LNCaP clone FGC (cell line): ENCODE data around the gene TMCC3.
A peak's percentile ranks its signal among the peaks of the same experiment; 100 is the strongest.

Experiments
- DNase-seq: peaks from one replicate; pipeline ENCODE4 v3.0.0-alpha.2; 2011; ENCODE audit warnings: low read depth
- H3K4me3 ChIP-seq: 2 replicates; pipeline ENCODE4 v1.5.1; 2011; ENCODE audit warnings: mild to moderate bottlenecking, low read depth, low read length, control low read depth
- TF ChIP-seq, protein P1 (sequence below): IDR thresholded peaks from 2 replicates; pipeline ENCODE4 v1.5.1; 2012; ENCODE audit warnings: mild to moderate bottlenecking; ENCODE audit not compliant: control insufficient read depth, insufficient read depth; ENCODE audit errors: extremely low read depth

TMCC3 gene

DNA sequence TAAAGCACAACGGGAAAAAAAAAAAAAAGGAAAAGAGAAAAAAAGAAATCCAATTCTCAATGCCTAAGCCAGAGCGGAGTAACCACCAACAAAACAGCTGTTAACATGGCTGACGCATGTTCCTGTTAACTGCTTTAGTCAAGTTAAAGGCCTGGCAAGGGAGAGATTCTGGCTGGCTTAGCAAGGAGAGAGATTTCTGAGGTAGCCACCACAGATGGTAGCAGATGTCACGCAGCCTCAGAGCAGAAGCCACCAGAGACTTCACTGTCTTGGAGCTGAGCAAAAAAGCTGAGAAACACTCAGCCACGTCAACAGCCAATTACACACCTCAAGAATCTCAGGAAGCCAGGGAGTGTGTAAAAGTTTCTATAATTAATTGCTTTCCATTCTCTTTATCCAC, 87.1 kb downstream of the TMCC3 start:
- DNase-seq: no peak
- H3K4me3 ChIP-seq: no peak overlapping the region
- TF ChIP-seq, protein P1, sequence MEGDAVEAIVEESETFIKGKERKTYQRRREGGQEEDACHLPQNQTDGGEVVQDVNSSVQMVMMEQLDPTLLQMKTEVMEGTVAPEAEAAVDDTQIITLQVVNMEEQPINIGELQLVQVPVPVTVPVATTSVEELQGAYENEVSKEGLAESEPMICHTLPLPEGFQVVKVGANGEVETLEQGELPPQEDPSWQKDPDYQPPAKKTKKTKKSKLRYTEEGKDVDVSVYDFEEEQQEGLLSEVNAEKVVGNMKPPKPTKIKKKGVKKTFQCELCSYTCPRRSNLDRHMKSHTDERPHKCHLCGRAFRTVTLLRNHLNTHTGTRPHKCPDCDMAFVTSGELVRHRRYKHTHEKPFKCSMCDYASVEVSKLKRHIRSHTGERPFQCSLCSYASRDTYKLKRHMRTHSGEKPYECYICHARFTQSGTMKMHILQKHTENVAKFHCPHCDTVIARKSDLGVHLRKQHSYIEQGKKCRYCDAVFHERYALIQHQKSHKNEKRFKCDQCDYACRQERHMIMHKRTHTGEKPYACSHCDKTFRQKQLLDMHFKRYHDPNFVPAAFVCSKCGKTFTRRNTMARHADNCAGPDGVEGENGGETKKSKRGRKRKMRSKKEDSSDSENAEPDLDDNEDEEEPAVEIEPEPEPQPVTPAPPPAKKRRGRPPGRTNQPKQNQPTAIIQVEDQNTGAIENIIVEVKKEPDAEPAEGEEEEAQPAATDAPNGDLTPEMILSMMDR: no peak

DNA sequence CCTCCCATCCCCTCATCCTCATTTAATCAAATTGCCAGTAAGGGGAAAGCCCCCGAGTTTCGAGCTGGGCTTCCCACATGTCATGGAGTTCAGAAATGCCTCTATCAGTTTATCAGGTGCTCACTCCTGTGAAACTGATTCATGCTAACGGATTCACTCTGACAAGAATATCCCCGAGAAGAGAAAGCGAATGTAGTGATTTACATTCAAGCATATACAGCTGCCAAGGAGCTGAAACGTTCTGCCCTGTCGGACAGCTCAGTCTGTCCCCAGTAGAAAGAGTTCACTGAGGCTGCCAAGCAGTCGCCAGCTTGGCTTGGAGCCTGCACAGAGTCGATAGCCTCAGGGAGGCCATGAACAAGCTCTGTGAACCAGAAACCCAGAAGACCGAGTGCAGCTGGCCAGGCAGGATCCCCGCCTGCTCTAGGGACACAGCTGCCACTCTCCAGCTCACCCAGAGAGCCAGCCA, 88.4 kb downstream of the TMCC3 start:
- H3K4me3 ChIP-seq: no peak overlapping the region
- TF ChIP-seq, protein P1: no peak
- DNase-seq: peak; percentile 80

DNA sequence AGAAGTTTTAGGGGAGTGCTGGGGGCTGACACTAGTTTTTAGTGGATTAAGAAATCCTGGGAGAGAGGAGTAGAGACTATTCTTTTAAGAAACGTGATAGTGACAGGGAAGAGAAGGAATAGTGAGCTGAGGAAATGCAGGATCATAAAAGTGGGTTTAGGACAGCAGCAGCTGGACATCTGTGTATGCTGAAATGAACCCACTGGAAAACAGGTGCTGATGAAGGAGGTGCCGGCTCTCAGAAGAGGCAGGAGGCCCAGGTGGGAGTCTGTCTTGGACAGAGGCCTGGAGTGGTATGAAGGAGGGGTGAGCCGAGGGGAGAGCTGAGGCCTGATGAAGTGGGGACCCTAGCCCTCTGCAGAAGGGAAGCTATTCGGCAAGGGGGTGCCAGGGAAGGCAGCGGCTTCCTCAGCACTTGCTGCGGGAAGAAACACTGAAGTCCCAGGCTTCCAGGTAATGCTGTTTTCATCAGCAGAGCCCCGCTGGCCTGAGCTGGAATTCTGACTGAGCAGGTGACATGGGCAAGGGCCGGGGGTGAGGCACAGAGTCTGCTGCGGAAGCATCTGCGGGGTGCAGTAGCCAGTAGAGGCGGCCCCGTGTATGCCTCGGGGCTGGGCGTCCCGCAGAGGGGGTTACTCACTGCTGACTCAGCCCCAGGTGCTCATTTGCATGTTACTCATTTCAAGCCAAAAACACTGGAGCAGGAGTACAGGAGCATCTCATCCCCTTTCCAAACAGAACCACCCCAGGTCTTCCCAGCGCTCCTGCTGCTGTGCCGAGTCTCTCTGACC, 89.7 kb downstream of the TMCC3 start:
- TF ChIP-seq, protein P1: no peak
- DNase-seq: no peak
- no peak overlapping the region for H3K4me3 ChIP-seq

DNA sequence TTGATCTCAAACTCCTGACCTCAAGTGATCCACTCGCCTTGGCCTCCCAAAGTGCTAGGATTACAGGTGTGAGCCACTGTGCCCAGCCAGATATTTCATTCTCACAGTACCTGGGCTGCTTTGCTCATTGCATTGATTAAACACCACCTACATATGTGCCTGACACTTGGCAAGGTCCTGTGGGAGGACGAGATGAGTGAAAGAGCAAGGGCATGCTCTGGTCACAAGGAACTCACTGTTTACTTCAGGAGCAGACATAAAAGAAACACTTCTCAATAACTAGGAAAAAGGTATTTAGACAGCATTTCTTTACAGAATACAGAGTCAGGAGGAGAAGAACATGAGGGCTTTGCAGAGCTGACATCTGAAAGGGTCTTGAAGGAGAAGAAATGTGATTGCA, 91.7 kb downstream of the TMCC3 start:
- DNase-seq: no peak
- TF ChIP-seq, protein P1: no peak
- H3K4me3 ChIP-seq: no peak overlapping the region

DNA sequence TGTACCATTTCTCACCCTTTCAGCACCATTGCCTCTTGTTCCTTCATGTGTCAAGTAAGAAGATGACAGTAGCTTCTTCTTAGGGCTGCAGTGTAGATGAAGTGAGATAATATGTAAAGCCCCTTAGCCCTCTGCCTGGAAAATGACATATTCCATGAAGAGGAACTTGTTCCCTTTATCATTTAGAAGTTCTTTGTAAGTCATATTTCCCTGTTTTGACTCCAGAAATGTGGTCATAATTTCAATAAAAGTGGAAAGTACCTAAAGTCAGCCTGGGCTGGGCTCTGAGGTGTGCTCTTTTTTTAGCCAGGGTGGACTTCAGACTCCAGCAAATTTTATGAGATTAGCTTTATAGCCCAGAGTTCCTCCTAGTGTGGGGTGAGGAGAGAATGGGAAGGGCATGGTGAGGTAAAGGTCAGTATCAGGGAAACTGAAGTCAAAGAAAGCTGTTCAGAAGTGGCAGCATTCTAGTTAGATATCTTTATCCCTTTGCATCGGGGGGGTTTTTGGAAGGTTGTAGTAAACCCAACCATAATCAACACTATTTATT, 92.5 kb downstream of the TMCC3 start:
- DNase-seq: no peak
- no peak overlapping the region for H3K4me3 ChIP-seq
- TF ChIP-seq, protein P1: no peak

DNA sequence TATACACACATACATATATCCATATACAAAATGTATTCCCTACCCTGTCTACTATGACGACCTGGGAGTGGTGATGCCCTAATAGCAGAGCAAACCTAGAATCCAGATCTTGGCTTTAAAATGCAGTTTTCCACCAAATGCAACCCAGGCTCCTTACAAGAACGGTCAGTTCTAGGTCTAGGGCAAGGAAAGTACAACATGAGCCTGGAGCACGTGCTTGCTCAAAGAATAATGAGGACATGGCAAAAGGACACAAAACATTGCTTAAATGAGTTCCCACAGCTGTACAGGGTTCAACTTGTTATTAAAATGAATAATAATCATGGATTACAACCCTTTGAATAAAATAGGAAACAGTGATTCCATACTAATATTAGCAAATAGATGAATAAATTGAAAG, 94.7 kb downstream of the TMCC3 start:
- H3K4me3 ChIP-seq: no peak overlapping the region
- DNase-seq: no peak
- TF ChIP-seq, protein P1: no peak
